GM23338 (cell line): ENCODE data around the gene PTPN7. TPM values are rescaled to one million over a fixed set of nuclear protein-coding genes. Genes with fewer than 3 reads are reported as not detected.

Experiments used
- ATAC-seq: fragments of 200-7000 bp; cut with Tn5 transposase; 3 replicates; pipeline ENCODE4 v1.9.1; 2020
- DNase-seq: peaks from one replicate; pipeline ENCODE4 v3.0.0-alpha.2; 2015; ENCODE audit warnings: low spot score
- H2AFZ ChIP-seq: fragments of 200-600 bp; sonication (generic); 2 replicates; pipeline ENCODE4 v1.8.0; 2016; ENCODE audit warnings: antibody characterized with exemption, mild to moderate bottlenecking, moderate library complexity
- H3F3A ChIP-seq: fragments of 200-600 bp; sonication (generic); replicated peaks from 2 replicates; pipeline ENCODE4 v1.8.0; 2017; ENCODE audit warnings: antibody characterized with exemption, mixed run types, low read depth
- H3K27ac ChIP-seq: fragments of 200-600 bp; sonication (generic); 2 replicates; pipeline ENCODE4 v1.6.1; 2016; ENCODE audit warnings: low read depth
- H3K27me3 ChIP-seq: fragments of 200-600 bp; sonication (generic); 2 replicates; pipeline ENCODE4 v1.8.0; 2016; ENCODE audit warnings: mild to moderate bottlenecking, mixed run types, moderate library complexity; ENCODE audit not compliant: insufficient read depth
- H3K36me3 ChIP-seq: fragments of 200-600 bp; sonication (generic); 2 replicates; pipeline ENCODE4 v1.8.0; 2016; ENCODE audit warnings: mild to moderate bottlenecking; ENCODE audit not compliant: insufficient read depth
- H3K4me1 ChIP-seq: fragments of 200-600 bp; sonication (generic); 2 replicates; pipeline ENCODE4 v1.8.0; 2016; ENCODE audit warnings: mild to moderate bottlenecking, moderate library complexity; ENCODE audit not compliant: insufficient read depth
- H3K4me2 ChIP-seq: fragments of 200-600 bp; sonication (generic); 2 replicates; pipeline ENCODE4 v1.7.1; 2017; ENCODE audit warnings: mixed run types
- H3K4me3 ChIP-seq: fragments of 200-600 bp; sonication (generic); 2 replicates; pipeline ENCODE4 v1.6.1; 2016; ENCODE audit warnings: mixed run types
- H3K79me2 ChIP-seq: fragments of 200-600 bp; sonication (generic); replicated peaks from 2 replicates; pipeline ENCODE4 v1.8.0; 2017; ENCODE audit warnings: mild to moderate bottlenecking; ENCODE audit not compliant: insufficient read depth
- H3K9me2 ChIP-seq: fragments of 200-600 bp; sonication (generic); 2 replicates; pipeline ENCODE4 v1.8.0; 2017; ENCODE audit not compliant: insufficient read depth
- H4K20me1 ChIP-seq: fragments of 200-600 bp; sonication (generic); replicated peaks from 2 replicates; pipeline ENCODE4 v1.8.0; 2017; ENCODE audit warnings: mild to moderate bottlenecking; ENCODE audit not compliant: insufficient read depth
- H3K27ac Mint-ChIP-seq: 2 replicates; pipeline ENCODE4 v1.8.0; 2020; ENCODE audit warnings: inconsistent platforms, mild to moderate bottlenecking, moderate library complexity, mixed read lengths
- H3K27me3 Mint-ChIP-seq: 3 replicates; pipeline ENCODE4 v1.8.0; 2022; ENCODE audit warnings: low read depth, mild to moderate bottlenecking, moderate library complexity, mixed read lengths, inconsistent platforms; ENCODE audit not compliant: insufficient read depth, poor library complexity
- H3K36me3 Mint-ChIP-seq: 3 replicates; pipeline ENCODE4 v1.8.0; 2021; ENCODE audit warnings: low read depth, mild to moderate bottlenecking, inconsistent platforms, moderate library complexity, mixed read lengths
- H3K4me1 Mint-ChIP-seq: 3 replicates; pipeline ENCODE4 v1.8.0; 2020; ENCODE audit warnings: mild to moderate bottlenecking, inconsistent platforms, mixed read lengths
- H3K4me3 Mint-ChIP-seq: 3 replicates; pipeline ENCODE4 v1.8.0; 2021; ENCODE audit warnings: moderate library complexity, mild to moderate bottlenecking, inconsistent platforms, mixed read lengths
- H3K9me3 Mint-ChIP-seq: 3 replicates; pipeline ENCODE4 v1.8.0; 2020; ENCODE audit warnings: moderate library complexity, mild to moderate bottlenecking, inconsistent platforms, mixed read lengths
- CREB1 ChIP-seq: fragments of 250-450 bp; sonication (Bioruptor Pico); IDR thresholded peaks from 2 replicates; pipeline ENCODE4 v1.5.0; 2020; ENCODE audit warnings: low read depth, mild to moderate bottlenecking, moderate library complexity
- CTCF ChIP-seq, 2 experiments: fragments of 200-600 bp in 1 of 2; sonication (generic) in 1 of 2; conservative IDR thresholded peaks; 2 replicates each; pipeline versions ENCODE4 v1.5.1 to v1.6.1; 2016 to 2017; ENCODE audit warnings: antibody characterized with exemption in 2 of 2, low read depth in 2 of 2, mild to moderate bottlenecking in 2 of 2, moderate library complexity in 1 of 2
- EZH2 ChIP-seq: fragments of 200-600 bp; sonication (generic); IDR thresholded peaks from one replicate; pipeline ENCODE4 v1.8.0; 2017; ENCODE audit warnings: antibody characterized with exemption, mild to moderate bottlenecking, low read depth; ENCODE audit not compliant: unreplicated experiment
- EZH2phosphoT487 ChIP-seq: fragments of 200-600 bp; sonication (generic); IDR thresholded peaks from one replicate; pipeline ENCODE4 v1.8.1; 2018; ENCODE audit warnings: antibody characterized with exemption; ENCODE audit not compliant: unreplicated experiment
- JUNB ChIP-seq: IDR thresholded peaks from one replicate; pipeline ENCODE4 v1.6.1; 2016; ENCODE audit warnings: antibody characterized with exemption; ENCODE audit not compliant: unreplicated experiment
- NANOG ChIP-seq: IDR thresholded peaks from 2 replicates; pipeline ENCODE4 v1.6.1; 2016; ENCODE audit warnings: antibody characterized with exemption, borderline replicate concordance
- POLR2AphosphoS5 ChIP-seq: IDR thresholded peaks from 2 replicates; pipeline ENCODE4 v1.6.1; 2016; ENCODE audit warnings: antibody characterized with exemption, low read depth
- REST ChIP-seq: IDR thresholded peaks from one replicate; pipeline ENCODE4 v1.6.1; 2018; ENCODE audit warnings: antibody characterized with exemption; ENCODE audit not compliant: unreplicated experiment
- STAT1 ChIP-seq: IDR thresholded peaks from one replicate; pipeline ENCODE4 v1.6.1; 2016; ENCODE audit warnings: antibody characterized with exemption; ENCODE audit not compliant: unreplicated experiment
- ZNF114 ChIP-seq: fragments of 250-450 bp; sonication (Bioruptor Pico); IDR thresholded peaks from 2 replicates; pipeline ENCODE4 v1.5.0; 2020; ENCODE audit warnings: mild to moderate bottlenecking, moderate library complexity
- ZNF331 ChIP-seq: fragments of 250-450 bp; sonication (Bioruptor Pico); IDR thresholded peaks from 2 replicates; pipeline ENCODE4 v1.5.0; 2020; ENCODE audit warnings: low read depth, mild to moderate bottlenecking, moderate library complexity
- ZNF462 ChIP-seq: fragments of 250-450 bp; sonication (Bioruptor Pico); IDR thresholded peaks from 2 replicates; pipeline ENCODE4 v1.5.0; 2020; ENCODE audit warnings: mild to moderate bottlenecking, moderate library complexity
- polyA plus RNA-seq: library from polyadenylated mRNA; unstranded; fragments of >200 nt; fragmentation: Nextera tagmentation; extraction: Ambion mirVana; gene quantifications from 2 replicates; pipeline ENCODE4 v1.2.1, GENCODE V29; 2016
- total RNA-seq: library from RNA; depleted of rRNA; stranded (reverse); fragments of >200 nt; shearing (Covaris generic); gene quantifications from 2 replicates; pipeline ENCODE4 v1.2.3, GENCODE V29; 2014
- TF ChIP-seq, protein P1 (sequence below): IDR thresholded peaks from 2 replicates; pipeline ENCODE4 v1.6.1; 2016; ENCODE audit warnings: antibody characterized with exemption

The PTPN7 gene
- total and polyA plus RNA-seq, 2 experiments from 2014 or later, result not detected

GRCh38 chr1:202198366-202198724 lies 37.9 kb upstream of the PTPN7 start:
- no peak overlapping the region for H2AFZ ChIP-seq
- H3K27me3 ChIP-seq, result peaks cover 25% of the 10 kb centered on the region
- H3K27me3 Mint-ChIP-seq, result peaks cover 31% of the 10 kb centered on the region
- H3K9me3 Mint-ChIP-seq, result no peaks in the 10 kb centered on the region
- H3K4me3 Mint-ChIP-seq, result no peak overlapping the region
- no peak for TF ChIP-seq ZNF331
- TF ChIP-seq CTCF (conservative IDR thresholded peaks at IDR 0.05; ENCODE audit: low read depth in 2 of 2), result no peak
- TF ChIP-seq ZNF114 (CRISPR knock-in tag), result no peak
- no peak for TF ChIP-seq JUNB
- TF ChIP-seq EZH2, result no peak
- no peak for TF ChIP-seq EZH2phosphoT487
- no peak for TF ChIP-seq POLR2AphosphoS5
- TF ChIP-seq STAT1, result no peak
- TF ChIP-seq CREB1 (CRISPR knock-in tag), result no peak
- no peak for TF ChIP-seq NANOG
- TF ChIP-seq, protein P1, sequence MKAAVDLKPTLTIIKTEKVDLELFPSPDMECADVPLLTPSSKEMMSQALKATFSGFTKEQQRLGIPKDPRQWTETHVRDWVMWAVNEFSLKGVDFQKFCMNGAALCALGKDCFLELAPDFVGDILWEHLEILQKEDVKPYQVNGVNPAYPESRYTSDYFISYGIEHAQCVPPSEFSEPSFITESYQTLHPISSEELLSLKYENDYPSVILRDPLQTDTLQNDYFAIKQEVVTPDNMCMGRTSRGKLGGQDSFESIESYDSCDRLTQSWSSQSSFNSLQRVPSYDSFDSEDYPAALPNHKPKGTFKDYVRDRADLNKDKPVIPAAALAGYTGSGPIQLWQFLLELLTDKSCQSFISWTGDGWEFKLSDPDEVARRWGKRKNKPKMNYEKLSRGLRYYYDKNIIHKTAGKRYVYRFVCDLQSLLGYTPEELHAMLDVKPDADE, result no peak
- no peak for TF ChIP-seq REST
- TF ChIP-seq ZNF462 (CRISPR knock-in tag), result no peak
- H3K4me3 ChIP-seq, result no peak overlapping the region
- no peaks in the 10 kb centered on the region for H3K36me3 ChIP-seq
- H3K9me2 ChIP-seq, result no peaks in the 10 kb centered on the region
- no peaks in the 10 kb centered on the region for H3K79me2 ChIP-seq
- H3K27ac ChIP-seq, result no peak overlapping the region
- H3K27ac Mint-ChIP-seq, result no peak overlapping the region
- DNase-seq (no peak), ATAC-seq (no peak)
- H4K20me1 ChIP-seq, result no peaks in the 10 kb centered on the region
- H3K4me1 Mint-ChIP-seq, result peaks cover 6% of the 10 kb centered on the region; the same call in 1 of the 3 replicates
- H3K36me3 Mint-ChIP-seq, result no peaks in the 10 kb centered on the region
- H3F3A ChIP-seq, result no peaks in the 10 kb centered on the region
- H3K4me2 ChIP-seq, result no peak overlapping the region
- peaks cover 5% of the 10 kb centered on the region; the same call in 1 of the 2 replicates for H3K4me1 ChIP-seq
